HUDEP-2 (cell line): Measurements from ENCODE around the gene PPP1R13B.

ENCODE experiments used
- DNase-seq, 76 experiments: peaks; one replicate each; lab custom pipeline; 2025; ENCODE audit not compliant: unreplicated experiment in 76 of 76; lab: John Stamatoyannopoulos, UW

The PPP1R13B gene

GRCh38 chr14:103718572-103718971, 128.8 kb downstream of the PPP1R13B start:
- no peak for DNase-seq

- DNase-seq = no peak
Observed at GRCh38 chr14:103716899-103717411, 130.4 kb downstream of the PPP1R13B start.

- DNase-seq = peak in 2 of 76 experiments; percentile 14 to 20
Observed at GRCh38 chr14:103716091-103716801, 131.1 kb downstream of the PPP1R13B start.

GRCh38 chr14:103715052-103716000, 132.0 kb downstream of the PPP1R13B start, which contains the start of the genes XRCC3 and ZFYVE21:
Gene XRCC3 (minus strand): TSS chr14:103715451. CDS start chr14:103711087, 4,364 bp downstream.
Gene ZFYVE21 (plus strand): TSS chr14:103715810. CDS start chr14:103715842, 32 bp downstream.
- peak in 75 of 76 experiments; percentile 58 to 100 (median 99) for DNase-seq

GRCh38 chr14:103714063-103714724, 133.2 kb downstream of the PPP1R13B start:
- no peak for DNase-seq

GRCh38 chr14:103713304-103714062, 133.9 kb downstream of the PPP1R13B start:
- no peak for DNase-seq

GRCh38 chr14:103712633-103713247, 134.6 kb downstream of the PPP1R13B start:
- DNase-seq = no peak

- peak in 30 of 76 experiments; percentile 9 to 53 (median 28) for DNase-seq
Observed at GRCh38 chr14:103711516-103712431, 135.6 kb downstream of the PPP1R13B start.

GRCh38 chr14:103710771-103711377, 136.5 kb downstream of the PPP1R13B start:
- no peak for DNase-seq

GRCh38 chr14:103709814-103710213, 137.6 kb downstream of the PPP1R13B start:
- DNase-seq = no peak

- DNase-seq = no peak
Observed at GRCh38 chr14:103708750-103709187, 138.6 kb downstream of the PPP1R13B start.

- no peak for DNase-seq
Observed at GRCh38 chr14:103707329-103708263, 139.8 kb downstream of the PPP1R13B start.

GRCh38 chr14:103706551-103707328, 140.6 kb downstream of the PPP1R13B start:
- DNase-seq = no peak

- no peak for DNase-seq
Observed at GRCh38 chr14:103705504-103706284, 141.7 kb downstream of the PPP1R13B start.

- no peak for DNase-seq
Observed at GRCh38 chr14:103705118-103705503, 142.3 kb downstream of the PPP1R13B start.
